ENCODE data around the gene CBFA2T2. TPM values are rescaled to one million over a fixed set of nuclear protein-coding genes. Genes with fewer than 3 reads are reported as not detected.

Gene CBFA2T2
- total and polyA plus RNA-seq, 2 of the 4 experiments (the other 2 are of a cell fraction), result 3.8 to 6.2 TPM

DNA sequence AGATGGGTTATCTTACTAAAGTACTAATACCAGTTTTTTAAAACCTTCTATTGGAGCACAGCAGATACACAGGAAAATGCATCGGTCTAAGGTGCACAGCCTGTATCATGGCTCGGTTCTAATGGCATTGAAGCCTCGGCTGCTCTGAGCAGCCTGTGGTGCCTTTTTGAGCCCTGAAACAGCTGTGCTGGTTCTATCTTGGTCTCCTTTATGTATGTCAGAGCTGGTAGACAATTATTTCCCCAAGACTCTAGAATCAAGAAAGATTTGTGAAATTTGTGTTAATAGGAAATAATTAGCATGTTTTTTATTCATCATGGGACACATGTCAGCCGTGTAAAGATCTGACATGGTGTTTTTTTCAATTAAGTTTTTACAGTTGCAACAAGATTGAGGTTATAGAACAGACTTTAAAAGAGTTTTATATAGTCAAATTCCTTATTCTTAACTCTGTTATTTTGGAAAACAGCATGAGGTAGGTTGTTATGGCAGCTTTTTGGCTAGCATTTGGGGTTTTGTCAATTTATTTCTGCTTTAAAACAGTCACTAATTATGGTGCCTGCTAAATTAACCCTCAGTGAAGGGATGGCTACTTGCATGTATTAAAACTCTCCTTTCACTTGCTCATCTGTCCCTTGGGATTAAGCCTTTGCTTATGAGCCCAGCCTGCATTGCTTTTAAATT is 132.0 kb downstream of the CBFA2T2 start:
- no peak overlapping the region for H3K14ac ChIP-seq (replicated peaks; ENCODE audit: low read depth, low read length)
- WGBS, 2 experiments (ENCODE audit: extremely low coverage in 2 of 2, insufficient read length in 1 of 2), result no CpG with 5 or more reads among the region's 4 CpGs
- no peak overlapping the region for H3K4me3 ChIP-seq (ENCODE audit: insufficient read depth, low read depth, low read length)
- H2BK15ac ChIP-seq (ENCODE audit: low read depth, low read length), result no peak overlapping the region
- ATAC-seq (ENCODE audit: low read depth) (no peak), DNase-seq (no peak)
- no peak overlapping the region for H2AK5ac ChIP-seq (ENCODE audit: low read depth, low read length)
- H3K36me3 ChIP-seq (ENCODE audit: control insufficient read depth, insufficient read depth, low read length), result peaks cover 23% of the 10 kb centered on the region
- H3K4ac ChIP-seq (ENCODE audit: low read depth, low read length), result no peak overlapping the region
- no peak overlapping the region for H3K56ac ChIP-seq (ENCODE audit: extremely low read depth, insufficient read depth, low read length)
- H3K27ac ChIP-seq (ENCODE audit: insufficient read depth, low read length), result no peak overlapping the region
- dilution Hi-C loops (cut with HindIII; ENCODE audit: low sequenced_read_pairs, unreplicated experiment), result no loop called here
- no peak overlapping the region for H3K4me2 ChIP-seq (ENCODE audit: low read depth, low read length)
- TF ChIP-seq RAD21 (IDR thresholded peaks at IDR 0.05; ENCODE audit: low read length) (no peak), NFE2L2 (IDR thresholded peaks at IDR 0.05; ENCODE audit: low read depth, low read length) (no peak), MXI1 (IDR thresholded peaks at IDR 0.05; ENCODE audit: borderline replicate concordance, low read depth, low read length) (no peak), FOS (IDR thresholded peaks at IDR 0.05; ENCODE audit: low read depth, low read length) (no peak), CTCF (conservative IDR thresholded peaks at IDR 0.05; ENCODE audit: low read depth, low read length) (no peak), MAFK (IDR thresholded peaks at IDR 0.05; ENCODE audit: low read depth, low read length) (no peak), RFX5 (IDR thresholded peaks at IDR 0.05; ENCODE audit: low read depth, low read length) (no peak), MAZ (IDR thresholded peaks at IDR 0.05; ENCODE audit: borderline replicate concordance, low read depth, low read length) (no peak), CEBPB (IDR thresholded peaks at IDR 0.05; ENCODE audit: low read depth, low read length) (no peak), RCOR1 (IDR thresholded peaks at IDR 0.05; ENCODE audit: insufficient replicate concordance, low read length) (no peak), SMC3 (IDR thresholded peaks at IDR 0.05; ENCODE audit: low read depth, low read length) (no peak), CHD1 (IDR thresholded peaks at IDR 0.05; ENCODE audit: low read depth, low read length) (no peak), BHLHE40 (IDR thresholded peaks at IDR 0.05; ENCODE audit: low read depth, low read length) (no peak), POLR2A (IDR thresholded peaks at IDR 0.05; ENCODE audit: low read depth, low read length) (no peak)
- TF ChIP-seq, protein P1, sequence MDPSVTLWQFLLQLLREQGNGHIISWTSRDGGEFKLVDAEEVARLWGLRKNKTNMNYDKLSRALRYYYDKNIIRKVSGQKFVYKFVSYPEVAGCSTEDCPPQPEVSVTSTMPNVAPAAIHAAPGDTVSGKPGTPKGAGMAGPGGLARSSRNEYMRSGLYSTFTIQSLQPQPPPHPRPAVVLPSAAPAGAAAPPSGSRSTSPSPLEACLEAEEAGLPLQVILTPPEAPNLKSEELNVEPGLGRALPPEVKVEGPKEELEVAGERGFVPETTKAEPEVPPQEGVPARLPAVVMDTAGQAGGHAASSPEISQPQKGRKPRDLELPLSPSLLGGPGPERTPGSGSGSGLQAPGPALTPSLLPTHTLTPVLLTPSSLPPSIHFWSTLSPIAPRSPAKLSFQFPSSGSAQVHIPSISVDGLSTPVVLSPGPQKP (IDR thresholded peaks at IDR 0.05; ENCODE audit: borderline replicate concordance, low read depth, low read length), result no peak
- TF ChIP-seq, protein P2, sequence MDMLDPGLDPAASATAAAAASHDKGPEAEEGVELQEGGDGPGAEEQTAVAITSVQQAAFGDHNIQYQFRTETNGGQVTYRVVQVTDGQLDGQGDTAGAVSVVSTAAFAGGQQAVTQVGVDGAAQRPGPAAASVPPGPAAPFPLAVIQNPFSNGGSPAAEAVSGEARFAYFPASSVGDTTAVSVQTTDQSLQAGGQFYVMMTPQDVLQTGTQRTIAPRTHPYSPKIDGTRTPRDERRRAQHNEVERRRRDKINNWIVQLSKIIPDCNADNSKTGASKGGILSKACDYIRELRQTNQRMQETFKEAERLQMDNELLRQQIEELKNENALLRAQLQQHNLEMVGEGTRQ (IDR thresholded peaks at IDR 0.05; ENCODE audit: low read depth, low read length), result no peak
- no peaks in the 10 kb centered on the region for H4K20me1 ChIP-seq (ENCODE audit: insufficient read depth, low read length)
- no peak overlapping the region for H2AK9ac ChIP-seq (replicated peaks; ENCODE audit: low read depth, low read length, poor library complexity)
- no peak overlapping the region for H3K9ac ChIP-seq (ENCODE audit: low read depth, low read length)
- CTCF ChIA-PET, result no interaction called here
- no peak overlapping the region for H4K91ac ChIP-seq (ENCODE audit: insufficient read depth, low read depth, low read length)
- no peak overlapping the region for H2BK20ac ChIP-seq (ENCODE audit: low read depth, low read length)
- no peak overlapping the region for H2BK120ac ChIP-seq (ENCODE audit: low read depth, low read length)
- no peak overlapping the region for H4K5ac ChIP-seq (ENCODE audit: low read depth, low read length)
- no peaks in the 10 kb centered on the region; a peak in 2 of 4 replicates for H3K79me1 ChIP-seq (ENCODE audit: low read depth in 1 of 2, low read length in 2 of 2)
- no peak overlapping the region for H4K8ac ChIP-seq (ENCODE audit: low read depth in 2 of 2, low read length in 2 of 2)
- no peak overlapping the region for H3K23ac ChIP-seq (ENCODE audit: low read depth, low read length)
- no peak overlapping the region for H2AFZ ChIP-seq (replicated peaks; ENCODE audit: low read length, poor library complexity)
- intact Hi-C loops (cut with micrococcal nuclease), result loop anchor here (5.0 kb wide), 1 partner anchor 35 kb away; no protein-coding TSS in a partner anchor
- H2BK5ac ChIP-seq (ENCODE audit: low read depth, low read length, poor library complexity, severe bottlenecking), result no peak overlapping the region
- in situ Hi-C loops (cut with MboI; ENCODE audit: low sequenced_read_pairs), result no loop called here
- no peaks in the 10 kb centered on the region for H3K27me3 ChIP-seq (ENCODE audit: control insufficient read depth, insufficient read depth, low read length)
- no peaks in the 10 kb centered on the region for H3K9me3 ChIP-seq (ENCODE audit: control insufficient read depth, insufficient read depth, low read length)
- POLR2A ChIA-PET (ENCODE audit: unreplicated experiment), result no interaction called here
- H3K9me1 ChIP-seq (ENCODE audit: insufficient read depth, low read length), result no peaks in the 10 kb centered on the region; the same call in 1 of the 2 replicates
- no peak overlapping the region for H3K18ac ChIP-seq (ENCODE audit: low read depth, low read length)
- H3K4me1 ChIP-seq (ENCODE audit: control insufficient read depth, insufficient read depth, low read length), result no peaks in the 10 kb centered on the region
- BruUV-seq (replicated peaks), result no TSS peak

Data from IMR-90 (cell line).